Fibroblast of pulmonary artery (primary cell): Measurements from ENCODE around the gene NPFF.

ENCODE experiments used
- DNase-seq: peaks from one replicate; pipeline ENCODE4 v3.0.0-alpha.2; 2010; ENCODE audit warnings: low read depth
- H3K4me3 ChIP-seq: replicated peaks from 2 replicates; pipeline ENCODE4 v1.5.1; 2011; ENCODE audit warnings: low read depth, mild to moderate bottlenecking, control low read depth, low read length, moderate library complexity
- TF ChIP-seq, protein P1 (sequence below): IDR thresholded peaks from 2 replicates; pipeline ENCODE4 v1.5.1; 2011; ENCODE audit warnings: mild to moderate bottlenecking, control low read depth, low read length, inconsistent platforms; ENCODE audit errors: missing control alignments

Gene NPFF

DNA sequence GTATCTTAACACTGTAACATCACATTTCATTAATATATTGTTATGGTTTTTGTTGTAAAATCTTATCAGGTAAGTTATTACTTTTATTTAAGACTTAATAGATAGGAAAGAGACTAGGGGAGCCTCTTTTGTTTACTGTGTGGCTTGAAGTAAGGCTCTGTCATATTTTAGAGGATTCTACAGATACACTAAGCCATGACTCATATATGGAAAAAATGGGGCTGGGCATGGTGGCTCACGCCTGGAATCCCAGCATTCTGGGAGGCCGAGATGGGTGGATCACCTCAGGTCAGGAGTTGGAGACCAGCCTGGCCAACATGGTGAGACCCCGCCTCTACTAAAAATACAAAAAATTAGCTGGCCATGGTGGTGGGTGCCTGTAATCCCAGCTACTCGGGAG is 23.6 kb upstream of the NPFF start:
- TF ChIP-seq, protein P1, sequence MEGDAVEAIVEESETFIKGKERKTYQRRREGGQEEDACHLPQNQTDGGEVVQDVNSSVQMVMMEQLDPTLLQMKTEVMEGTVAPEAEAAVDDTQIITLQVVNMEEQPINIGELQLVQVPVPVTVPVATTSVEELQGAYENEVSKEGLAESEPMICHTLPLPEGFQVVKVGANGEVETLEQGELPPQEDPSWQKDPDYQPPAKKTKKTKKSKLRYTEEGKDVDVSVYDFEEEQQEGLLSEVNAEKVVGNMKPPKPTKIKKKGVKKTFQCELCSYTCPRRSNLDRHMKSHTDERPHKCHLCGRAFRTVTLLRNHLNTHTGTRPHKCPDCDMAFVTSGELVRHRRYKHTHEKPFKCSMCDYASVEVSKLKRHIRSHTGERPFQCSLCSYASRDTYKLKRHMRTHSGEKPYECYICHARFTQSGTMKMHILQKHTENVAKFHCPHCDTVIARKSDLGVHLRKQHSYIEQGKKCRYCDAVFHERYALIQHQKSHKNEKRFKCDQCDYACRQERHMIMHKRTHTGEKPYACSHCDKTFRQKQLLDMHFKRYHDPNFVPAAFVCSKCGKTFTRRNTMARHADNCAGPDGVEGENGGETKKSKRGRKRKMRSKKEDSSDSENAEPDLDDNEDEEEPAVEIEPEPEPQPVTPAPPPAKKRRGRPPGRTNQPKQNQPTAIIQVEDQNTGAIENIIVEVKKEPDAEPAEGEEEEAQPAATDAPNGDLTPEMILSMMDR = no peak
- H3K4me3 ChIP-seq = no peak overlapping the region
- DNase-seq = no peak

DNA sequence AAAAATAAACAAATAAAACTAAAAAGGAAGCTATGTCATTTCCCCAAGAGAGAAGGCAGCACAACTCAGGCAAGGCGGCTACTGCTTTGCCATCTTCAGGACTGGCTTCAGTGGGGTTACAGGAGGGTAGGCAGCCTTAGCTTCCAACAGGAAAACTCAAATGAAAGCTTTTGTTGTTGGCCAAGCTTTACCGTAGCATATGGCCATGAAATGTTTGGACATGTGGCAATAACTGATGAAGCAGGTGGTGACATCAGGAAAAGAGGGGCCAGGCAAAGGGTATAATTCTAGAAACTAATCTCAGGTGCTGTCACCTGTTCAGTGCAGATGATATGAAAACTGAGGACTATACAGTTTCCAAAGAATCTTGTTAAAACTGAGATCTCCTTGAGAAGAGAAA is 22.8 kb upstream of the NPFF start:
- DNase-seq = no peak
- TF ChIP-seq, protein P1 = no peak
- no peak overlapping the region for H3K4me3 ChIP-seq

DNA sequence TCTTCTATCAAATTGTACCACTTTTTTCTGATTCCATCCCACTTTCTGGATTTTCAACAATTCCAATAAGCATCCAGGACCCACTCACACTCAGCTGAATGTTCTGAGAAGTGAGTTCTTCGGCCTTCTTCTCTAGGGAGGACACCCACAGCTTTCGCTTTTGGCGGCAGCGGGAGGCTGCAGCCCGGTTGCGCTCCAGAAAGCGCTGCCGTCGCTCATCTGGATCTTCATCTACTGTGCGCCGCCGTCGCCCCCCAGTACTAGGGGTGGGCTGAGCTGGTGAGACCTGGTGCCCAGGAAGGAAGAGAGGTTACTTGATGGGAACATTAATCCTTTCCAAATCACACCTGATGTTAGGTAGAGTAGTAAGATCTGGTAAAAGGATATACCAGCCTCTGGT is 17.2 kb upstream of the NPFF start:
- TF ChIP-seq, protein P1 = no peak
- H3K4me3 ChIP-seq = no peak overlapping the region
- DNase-seq = no peak

- H3K4me3 ChIP-seq = no peak overlapping the region
- TF ChIP-seq, protein P1 = no peak
- no peak for DNase-seq
These were observed 15.8 kb upstream of the NPFF start for GRCh38 chr12:53523131-53523530.

DNA sequence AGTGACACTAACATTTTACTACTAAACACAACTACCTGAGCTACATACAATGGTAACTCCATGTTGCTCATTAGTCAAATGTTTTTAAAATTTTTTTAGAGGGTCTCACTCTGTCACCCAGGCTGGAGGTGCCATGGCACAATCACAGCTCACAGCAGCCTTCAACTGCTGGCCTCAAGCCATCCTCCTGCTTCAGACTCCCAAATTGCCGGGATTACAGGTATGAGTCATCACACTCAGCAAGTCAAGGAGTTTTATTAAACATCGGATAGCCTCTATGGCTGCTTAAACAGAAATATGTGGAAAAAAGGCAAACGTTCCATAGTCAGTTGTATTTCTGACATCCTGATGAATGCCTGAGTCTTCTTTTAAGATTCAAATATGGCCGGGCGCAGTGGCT is 11.1 kb upstream of the NPFF start:
- DNase-seq = peak; percentile 38
- H3K4me3 ChIP-seq = no peak overlapping the region
- TF ChIP-seq, protein P1 = no peak

- H3K4me3 ChIP-seq = no peak overlapping the region
- TF ChIP-seq, protein P1 = no peak
- DNase-seq = no peak
These were observed 9.6 kb upstream of the NPFF start for GRCh38 chr12:53516758-53517455.

DNA sequence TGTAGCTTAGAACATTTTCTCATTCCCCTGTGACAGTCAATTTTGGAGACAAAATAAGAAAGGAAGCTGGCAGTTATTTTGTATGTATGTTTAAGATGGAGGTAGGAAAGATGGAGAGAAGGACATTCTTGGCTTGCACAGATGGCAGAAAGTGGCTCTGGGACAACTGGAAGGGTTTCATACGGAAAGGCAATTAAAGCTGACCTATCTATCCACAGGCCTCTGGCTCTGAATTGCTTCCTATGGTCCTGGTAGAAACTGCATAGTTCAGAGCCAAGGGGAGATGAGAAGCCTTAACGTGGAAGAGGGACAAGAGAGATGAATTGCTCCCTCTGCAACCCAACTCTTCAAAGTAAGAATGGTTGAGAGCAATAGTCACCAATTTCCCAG is 8.0 kb upstream of the NPFF start:
- no peak overlapping the region for H3K4me3 ChIP-seq
- TF ChIP-seq, protein P1 = no peak
- DNase-seq = no peak
